ENCODE measurements around the gene TNRC18. TPM values are rescaled to one million over a fixed set of nuclear protein-coding genes. Genes with fewer than 3 reads are reported as not detected.
"Not testable (repeated sequence)": the region's sequence is repeated elsewhere in the genome, so short reads cannot be mapped to it uniquely, and the experiment has no call there.

Gene TNRC18
- total RNA-seq, 1 donor from 2014 or later: 197 TPM

DNA sequence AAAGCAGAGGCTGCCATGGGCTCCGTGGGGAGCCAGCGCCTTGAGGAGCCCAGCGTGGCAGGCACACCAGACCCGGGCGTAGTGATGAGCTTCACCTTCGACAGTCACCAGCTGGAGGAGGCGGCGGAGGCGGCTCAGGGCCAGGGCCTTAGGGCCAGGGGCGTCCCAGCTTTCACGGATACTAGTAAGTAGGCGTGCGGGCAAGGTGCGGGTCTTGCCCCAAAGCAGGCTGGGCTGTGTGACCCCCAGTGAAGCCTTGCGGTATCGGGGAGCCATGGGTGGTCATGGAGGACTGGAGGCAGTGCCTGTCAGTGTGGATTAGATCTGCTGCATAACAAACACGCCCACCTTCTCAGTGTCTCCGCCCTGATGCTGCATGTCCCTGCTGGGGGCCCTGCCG, 135.8 kb downstream of the TNRC18 start:
- DNase-seq (ENCODE audit: low spot score, unreplicated experiment): no peak
- Mint-ChIP-seq H3K4me1 (ENCODE audit: low read depth) (peaks cover 4% of the 10 kb centered on the region), H3K27ac (no peak overlapping the region), H3K4me3 (ENCODE audit: low read depth) (no peak overlapping the region), H3K27me3 (no peaks in the 10 kb centered on the region), H3K36me3 (ENCODE audit: insufficient read depth) (peaks cover 13% of the 10 kb centered on the region), H3K9me3 (ENCODE audit: low read depth) (no peaks in the 10 kb centered on the region)
- TF ChIP-seq, protein P1, sequence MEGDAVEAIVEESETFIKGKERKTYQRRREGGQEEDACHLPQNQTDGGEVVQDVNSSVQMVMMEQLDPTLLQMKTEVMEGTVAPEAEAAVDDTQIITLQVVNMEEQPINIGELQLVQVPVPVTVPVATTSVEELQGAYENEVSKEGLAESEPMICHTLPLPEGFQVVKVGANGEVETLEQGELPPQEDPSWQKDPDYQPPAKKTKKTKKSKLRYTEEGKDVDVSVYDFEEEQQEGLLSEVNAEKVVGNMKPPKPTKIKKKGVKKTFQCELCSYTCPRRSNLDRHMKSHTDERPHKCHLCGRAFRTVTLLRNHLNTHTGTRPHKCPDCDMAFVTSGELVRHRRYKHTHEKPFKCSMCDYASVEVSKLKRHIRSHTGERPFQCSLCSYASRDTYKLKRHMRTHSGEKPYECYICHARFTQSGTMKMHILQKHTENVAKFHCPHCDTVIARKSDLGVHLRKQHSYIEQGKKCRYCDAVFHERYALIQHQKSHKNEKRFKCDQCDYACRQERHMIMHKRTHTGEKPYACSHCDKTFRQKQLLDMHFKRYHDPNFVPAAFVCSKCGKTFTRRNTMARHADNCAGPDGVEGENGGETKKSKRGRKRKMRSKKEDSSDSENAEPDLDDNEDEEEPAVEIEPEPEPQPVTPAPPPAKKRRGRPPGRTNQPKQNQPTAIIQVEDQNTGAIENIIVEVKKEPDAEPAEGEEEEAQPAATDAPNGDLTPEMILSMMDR (IDR thresholded peaks at IDR 0.05; ENCODE audit: unreplicated experiment): no peak

- DNase-seq (ENCODE audit: low spot score, unreplicated experiment): not testable (repeated sequence)
These were observed 136.3 kb downstream of the TNRC18 start for GRCh38 chr7:5287373-5287772.

DNA sequence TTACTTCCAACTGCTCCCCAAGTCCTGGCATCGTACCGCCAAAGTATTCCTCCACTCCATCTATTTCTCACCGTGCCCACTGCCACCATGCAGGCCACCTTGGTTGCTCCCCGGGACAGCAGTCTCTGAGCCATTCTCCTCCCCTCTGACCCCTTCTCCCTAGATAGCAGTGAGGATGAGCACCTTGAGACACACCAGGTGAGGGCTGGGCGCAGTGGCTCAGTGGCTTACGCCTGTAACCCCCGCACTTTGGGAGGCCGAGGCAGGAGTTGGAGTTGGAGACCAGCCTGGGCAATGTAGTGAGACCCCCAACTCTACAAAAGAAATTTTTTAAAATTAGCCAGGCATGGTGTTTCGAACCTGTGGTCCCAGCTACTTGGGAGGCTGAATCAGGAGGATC, 136.7 kb downstream of the TNRC18 start:
- H3K4me3 Mint-ChIP-seq (ENCODE audit: low read depth): no peak overlapping the region

More at GRCh38 chr7:5287373-5287772, 136.3 kb downstream of the TNRC18 start:
- peaks cover 12% of the 10 kb centered on the region for H3K36me3 Mint-ChIP-seq (ENCODE audit: insufficient read depth)
- H3K4me1 Mint-ChIP-seq (ENCODE audit: low read depth); H3K27me3 Mint-ChIP-seq; H3K9me3 Mint-ChIP-seq (ENCODE audit: low read depth); H3K27ac Mint-ChIP-seq; H3K4me3 Mint-ChIP-seq (ENCODE audit: low read depth): not testable (repeated sequence)

GRCh38 chr7:5284304-5285281, 139.0 kb downstream of the TNRC18 start:
- peak; percentile 63 for DNase-seq (ENCODE audit: low spot score, unreplicated experiment)
- peak overlapping the region; percentile 71 for H3K27ac Mint-ChIP-seq
- H3K4me1 Mint-ChIP-seq (ENCODE audit: low read depth): peaks cover 4% of the 10 kb centered on the region
- peaks cover 6% of the 10 kb centered on the region for H3K36me3 Mint-ChIP-seq (ENCODE audit: insufficient read depth)
- no peaks in the 10 kb centered on the region for H3K9me3 Mint-ChIP-seq (ENCODE audit: low read depth)
- TF ChIP-seq, protein P1 (IDR thresholded peaks at IDR 0.05; ENCODE audit: unreplicated experiment): peak; percentile 66
- H3K27me3 Mint-ChIP-seq: peaks cover 3% of the 10 kb centered on the region
- peak overlapping the region; percentile 79 for H3K4me3 Mint-ChIP-seq (ENCODE audit: low read depth)

More for the DNA sequence above, 136.7 kb downstream of the TNRC18 start:
- no peaks in the 10 kb centered on the region for H3K9me3 Mint-ChIP-seq (ENCODE audit: low read depth)
- peaks cover 4% of the 10 kb centered on the region for H3K4me1 Mint-ChIP-seq (ENCODE audit: low read depth)
- no peaks in the 10 kb centered on the region for H3K27me3 Mint-ChIP-seq
- no peak for DNase-seq (ENCODE audit: low spot score, unreplicated experiment)
- H3K36me3 Mint-ChIP-seq (ENCODE audit: insufficient read depth): peaks cover 12% of the 10 kb centered on the region
- no peak overlapping the region for H3K27ac Mint-ChIP-seq
- TF ChIP-seq, protein P1 (IDR thresholded peaks at IDR 0.05; ENCODE audit: unreplicated experiment): no peak

- peak overlapping the region; percentile 79 for H3K4me3 Mint-ChIP-seq (ENCODE audit: low read depth)
- peaks cover 4% of the 10 kb centered on the region for H3K36me3 Mint-ChIP-seq (ENCODE audit: insufficient read depth)
- no peaks in the 10 kb centered on the region for H3K9me3 Mint-ChIP-seq (ENCODE audit: low read depth)
- H3K4me1 Mint-ChIP-seq (ENCODE audit: low read depth): peaks cover 4% of the 10 kb centered on the region
- H3K27me3 Mint-ChIP-seq: peaks cover 4% of the 10 kb centered on the region
- H3K27ac Mint-ChIP-seq: no peak overlapping the region
- TF ChIP-seq, protein P1 (IDR thresholded peaks at IDR 0.05; ENCODE audit: unreplicated experiment): no peak
- DNase-seq (ENCODE audit: low spot score, unreplicated experiment): no peak
These were observed 140.0 kb downstream of the TNRC18 start for GRCh38 chr7:5283421-5284303.
